Mucosa of descending colon (tissue), 3 donors: ENCODE data around the gene PMPCA. TPM values are rescaled to one million over a fixed set of nuclear protein-coding genes. Genes with fewer than 3 reads are reported as not detected.

Source experiments
- ATAC-seq: fragments of 200-7000 bp; cut with Tn5 transposase; one replicate; pipeline ENCODE4 v1.9.1; 2020; ENCODE audit warnings: mild to moderate bottlenecking, moderate library complexity
- DNase-seq, 3 donors: peaks; one replicate each; pipeline ENCODE4 v3.0.0-alpha.2; 2020
- H3K36me3 ChIP-seq: fragments of 200-600 bp; one replicate; pipeline ENCODE4 v1.8.0; 2021; ENCODE audit warnings: low read depth, mild to moderate bottlenecking
- H3K4me1 ChIP-seq: fragments of 200-600 bp; one replicate; pipeline ENCODE4 v1.8.0; 2021; ENCODE audit warnings: low read depth, mild to moderate bottlenecking
- H3K4me3 ChIP-seq: fragments of 200-600 bp; one replicate; pipeline ENCODE4 v1.8.0; 2021; ENCODE audit warnings: mild to moderate bottlenecking
- H3K9me3 ChIP-seq: fragments of 200-600 bp; one replicate; pipeline ENCODE4 v1.8.0; 2021; ENCODE audit warnings: mild to moderate bottlenecking
- intact Hi-C, 2 donors: fragments of 100-400 bp; cut with DNase I in 1 of 2; cut with micrococcal nuclease in 1 of 2; formaldehyde crosslinking; loops; one replicate each; pipeline versions ENCODE4 v1.11.0 to v1.11.1; 2022; cut with DNase I, micrococcal nuclease
- total RNA-seq, 3 donors: library from RNA; stranded (reverse); fragmentation: NEBNext Ultra II Directional in 2 of 3; extraction: Animal tissue kit (Norgen Biotek cat#: 25700) in 2 of 3; gene quantifications; one replicate each; pipeline versions ENCODE4 v1.2.1 to v1.2.4, GENCODE V29; 2021 to 2023
- TF ChIP-seq, protein P1 (sequence below): fragments of 200-600 bp; IDR thresholded peaks from one replicate; pipeline ENCODE4 v1.8.0; 2022; ENCODE audit warnings: antibody characterized with exemption, mild to moderate bottlenecking
- donor health status: DM: no; HTN: no; CAD: no; lungs with moderate emphysema.
- donor health status: DM: no; HTN: no; CAD: no.
- donor health status: DM: no; HTN: yes; CAD: no.

PMPCA gene
- total RNA-seq, 3 donors from 2014 or later = 42.1 to 50.7 (median 45.1) TPM

DNA sequence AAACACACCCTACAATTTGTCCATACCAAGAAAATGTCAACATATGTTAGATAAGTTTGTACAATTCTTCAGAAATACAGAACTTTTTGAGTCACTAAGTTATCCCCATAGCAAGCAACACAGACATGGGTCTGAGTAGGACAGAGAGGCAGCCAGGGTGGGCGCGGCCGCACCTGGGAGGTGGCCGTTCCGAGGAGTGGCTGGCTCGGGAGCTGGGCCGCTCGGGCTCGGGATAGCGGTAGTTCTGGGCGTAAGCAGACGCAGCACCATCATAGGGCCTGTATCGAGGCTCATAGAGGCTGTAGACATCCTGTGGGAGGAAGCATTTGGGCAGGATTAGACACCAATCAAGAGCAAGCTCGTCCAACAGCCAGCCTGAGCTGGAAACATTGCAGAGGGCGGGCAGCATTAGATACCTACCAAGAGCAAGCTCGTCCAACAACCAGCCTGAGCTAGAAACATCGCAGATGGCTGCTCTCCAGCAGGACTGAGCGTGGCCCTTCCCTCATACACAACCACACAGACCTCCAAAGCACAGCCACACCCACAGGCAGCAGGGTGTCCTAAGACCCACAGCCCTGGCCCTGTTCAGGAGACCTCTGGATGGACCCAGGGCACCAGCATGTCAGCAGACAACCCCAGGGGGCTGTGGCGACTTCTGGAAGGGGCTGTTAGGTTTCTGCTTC is 61.5 kb downstream of the PMPCA start:
- H3K4me3 ChIP-seq = no peak overlapping the region
- no peaks in the 10 kb centered on the region for H3K36me3 ChIP-seq
- ATAC-seq (no peak), DNase-seq (no peak)
- H3K4me1 ChIP-seq = no peaks in the 10 kb centered on the region
- TF ChIP-seq, protein P1, sequence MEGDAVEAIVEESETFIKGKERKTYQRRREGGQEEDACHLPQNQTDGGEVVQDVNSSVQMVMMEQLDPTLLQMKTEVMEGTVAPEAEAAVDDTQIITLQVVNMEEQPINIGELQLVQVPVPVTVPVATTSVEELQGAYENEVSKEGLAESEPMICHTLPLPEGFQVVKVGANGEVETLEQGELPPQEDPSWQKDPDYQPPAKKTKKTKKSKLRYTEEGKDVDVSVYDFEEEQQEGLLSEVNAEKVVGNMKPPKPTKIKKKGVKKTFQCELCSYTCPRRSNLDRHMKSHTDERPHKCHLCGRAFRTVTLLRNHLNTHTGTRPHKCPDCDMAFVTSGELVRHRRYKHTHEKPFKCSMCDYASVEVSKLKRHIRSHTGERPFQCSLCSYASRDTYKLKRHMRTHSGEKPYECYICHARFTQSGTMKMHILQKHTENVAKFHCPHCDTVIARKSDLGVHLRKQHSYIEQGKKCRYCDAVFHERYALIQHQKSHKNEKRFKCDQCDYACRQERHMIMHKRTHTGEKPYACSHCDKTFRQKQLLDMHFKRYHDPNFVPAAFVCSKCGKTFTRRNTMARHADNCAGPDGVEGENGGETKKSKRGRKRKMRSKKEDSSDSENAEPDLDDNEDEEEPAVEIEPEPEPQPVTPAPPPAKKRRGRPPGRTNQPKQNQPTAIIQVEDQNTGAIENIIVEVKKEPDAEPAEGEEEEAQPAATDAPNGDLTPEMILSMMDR = no peak
- intact Hi-C loops = no loop called here
- H3K9me3 ChIP-seq = no peaks in the 10 kb centered on the region

DNA sequence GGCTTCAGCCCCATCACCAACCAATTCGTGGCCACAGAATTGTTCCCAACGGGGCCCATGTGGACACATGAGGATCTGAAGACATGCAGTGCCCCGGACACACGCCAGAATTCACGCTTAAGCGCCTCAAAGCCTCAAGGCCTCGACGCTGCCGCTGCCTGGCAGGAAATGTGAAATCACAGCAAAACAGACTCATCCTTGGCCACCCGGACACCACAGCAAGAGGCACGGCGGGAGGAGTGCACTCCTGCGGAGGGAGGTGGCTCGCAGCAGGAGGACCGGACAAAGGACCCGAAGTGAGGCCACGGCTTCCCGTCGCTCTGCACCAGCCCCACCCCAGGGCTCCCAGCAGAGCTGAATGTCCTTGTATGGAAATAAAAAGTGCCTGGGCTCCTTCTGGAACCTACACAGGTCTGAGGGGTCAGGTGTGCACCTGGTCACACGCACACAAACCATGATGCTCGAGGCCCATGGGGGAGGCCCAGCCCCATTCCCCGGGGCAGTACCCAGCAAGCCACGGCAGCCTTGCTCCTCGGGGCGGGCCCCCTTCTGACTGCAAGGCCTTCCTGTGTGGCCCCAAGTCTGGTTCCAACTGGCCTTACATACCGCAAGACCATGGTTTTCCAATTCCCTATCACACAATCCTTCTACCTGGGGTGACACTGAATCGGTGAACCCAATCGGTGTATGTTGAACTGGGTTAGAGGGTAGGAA is 62.3 kb downstream of the PMPCA start:
- no peaks in the 10 kb centered on the region for H3K36me3 ChIP-seq
- intact Hi-C loops = no loop called here
- TF ChIP-seq, protein P1 = no peak

DNA sequence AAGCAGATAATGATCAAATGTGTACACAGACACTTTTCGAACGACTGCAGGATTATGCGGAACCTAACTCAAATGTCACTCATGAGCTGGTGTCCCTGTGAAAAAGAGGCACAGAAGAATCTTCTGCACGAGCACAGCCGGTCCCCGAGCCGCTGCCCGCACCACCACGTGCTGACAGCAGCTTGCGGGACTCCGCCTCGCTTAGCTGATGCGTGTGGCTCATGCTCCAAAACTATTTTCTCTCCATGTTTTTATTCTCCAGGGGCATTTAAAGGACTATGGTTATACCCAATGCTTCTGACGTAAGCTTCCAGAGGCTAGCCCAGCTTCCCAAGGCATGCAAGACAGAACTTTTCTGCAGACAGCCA is 62.9 kb downstream of the PMPCA start:
- Histone ChIP-seq H3K9me3 (no peaks in the 10 kb centered on the region), H3K36me3 (no peaks in the 10 kb centered on the region), H3K4me1 (no peaks in the 10 kb centered on the region), H3K4me3 (no peak overlapping the region)
- TF ChIP-seq, protein P1 = no peak
- DNase-seq = no peak
- ATAC-seq = no peak
- intact Hi-C loops = no loop called here

More for the DNA sequence above, 62.3 kb downstream of the PMPCA start:
- Histone ChIP-seq H3K9me3 (no peaks in the 10 kb centered on the region), H3K4me1 (no peaks in the 10 kb centered on the region), H3K4me3 (no peak overlapping the region)
- ATAC-seq = no peak
- no peak for DNase-seq

Other genes with a start within 250 kb of the PMPCA start
- gene LHX3, start 205.5 kb upstream of the PMPCA start, total RNA-seq = not detected
- 1 to 10 TPM; 6.1 to 8.1 (median 7.1) TPM for gene QSOX2, start 164.8 kb upstream of the PMPCA start, total RNA-seq
- under 1 TPM; 0.19 to 0.93 (median 0.48) TPM for gene CCDC187, start 106.6 kb upstream of the PMPCA start, total RNA-seq
- 10 to 100 TPM in 1 of 3 donors, 1 to 10 TPM in 2; 2.4 to 15.0 (median 4.2) TPM for gene GPSM1, start 83.1 kb upstream of the PMPCA start, total RNA-seq
- gene DNLZ, start 46.9 kb upstream of the PMPCA start, total RNA-seq = 10 to 100 TPM in 2 of 3 donors, 1 to 10 TPM in 1; 9.3 to 17.1 (median 10.8) TPM
- 1 to 10 TPM; 2.2 to 2.4 (median 2.2) TPM for gene CARD9, start 37.0 kb upstream of the PMPCA start, total RNA-seq
- gene SNAPC4, start 10.5 kb upstream of the PMPCA start, total RNA-seq = 1 to 10 TPM; 7.4 to 7.6 (median 7.6) TPM
- 10 to 100 TPM; 27.8 to 47.6 (median 33.2) TPM for gene ENTR1, start within 50 bp of the PMPCA start, total RNA-seq
- gene INPP5E, start 29.2 kb downstream of the PMPCA start, total RNA-seq = 10 to 100 TPM in 1 of 3 donors, 1 to 10 TPM in 2; 9.5 to 14.4 (median 9.6) TPM
- gene SEC16A, start 72.4 kb downstream of the PMPCA start, total RNA-seq = 10 to 100 TPM; 60.0 to 69.5 (median 69.3) TPM
- gene NOTCH1, start 135.4 kb downstream of the PMPCA start, total RNA-seq = 100 to 1,000 TPM in 1 of 3 donors, 10 to 100 TPM in 2; 59.0 to 101 (median 72.6) TPM